ENCODE results near the gene ARSG. TPM values are rescaled to one million over a fixed set of nuclear protein-coding genes. Genes with fewer than 3 reads are reported as not detected.
"Not testable (repeated sequence)": the region's sequence is repeated elsewhere in the genome, so short reads cannot be mapped to it uniquely, and the experiment has no call there.

The ARSG gene
- total and polyA plus RNA-seq, 2 of the 8 experiments (the other 6 are each of a cell fraction or from before 2014, with no cell fraction given) = 3.3 to 4.0 TPM

DNA sequence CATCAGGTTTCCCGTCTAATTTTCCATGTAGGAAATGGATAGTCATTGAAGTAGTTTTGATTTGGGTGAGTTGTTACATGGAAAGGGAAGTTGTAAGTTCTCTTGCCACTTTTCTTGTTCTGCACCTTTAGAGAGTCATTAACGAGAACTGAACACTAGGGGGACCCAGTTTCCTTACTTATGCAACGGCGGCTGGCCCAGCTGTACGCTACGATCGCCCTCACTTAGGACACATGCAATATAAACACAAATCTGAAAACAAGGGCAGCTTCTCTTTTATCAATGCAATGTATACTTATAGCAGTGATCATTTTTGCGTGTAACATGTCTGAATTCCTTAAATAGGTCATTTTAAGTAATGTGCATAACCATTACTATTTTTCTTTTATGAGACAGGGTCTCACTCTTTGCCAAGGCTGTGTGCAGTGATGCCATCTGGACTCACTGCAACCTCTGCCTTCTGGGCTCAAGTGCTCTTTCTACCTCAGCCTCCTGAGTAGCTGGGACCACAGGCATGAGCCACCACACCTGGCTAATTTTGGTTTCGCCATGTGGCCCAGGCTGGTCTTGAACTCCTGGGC lies 28.1 kb upstream of the ARSG start:
- peak; percentile 92 for FAIRE-seq
- H2BK5ac ChIP-seq (ENCODE audit: low read depth, low read length); H3K18ac ChIP-seq (ENCODE audit: extremely low read depth, low read length); POLR2A ChIA-PET (ENCODE audit: partially characterized antibody); H3K36me3 ChIP-seq (ENCODE audit: control insufficient read depth in 2 of 4, insufficient read depth in 4 of 4, low read length in 3 of 4); H4K5ac ChIP-seq (ENCODE audit: insufficient read length, low read depth, low read length); H4K20me1 ChIP-seq (replicated peaks in 1 of 2; ENCODE audit: control insufficient read depth in 1 of 2, insufficient read depth in 2 of 2, low read length in 2 of 2); H3K79me2 ChIP-seq (ENCODE audit: control insufficient read depth in 1 of 2, insufficient read depth in 2 of 2, low read length in 2 of 2); H4K91ac ChIP-seq (replicated peaks; ENCODE audit: insufficient read length, low read length); H3K4ac ChIP-seq (replicated peaks; ENCODE audit: insufficient read length, low read depth, low read length); H2AFZ ChIP-seq (ENCODE audit: low read length); H4K8ac ChIP-seq (ENCODE audit: extremely low read depth, insufficient read depth, low read length); H3K4me3 ChIP-seq (ENCODE audit: extremely low read depth in 1 of 4, insufficient read depth in 2 of 4, low read depth in 3 of 4, low read length in 4 of 4); H2BK120ac ChIP-seq (replicated peaks; ENCODE audit: low read depth, low read length); H3K9me3 ChIP-seq (ENCODE audit: insufficient read depth in 2 of 2, low read depth in 1 of 2, low read length in 1 of 2); H3K23me2 ChIP-seq (ENCODE audit: low read depth, low read length); H3K14ac ChIP-seq (ENCODE audit: insufficient read length); H3K9ac ChIP-seq (replicated peaks in 1 of 4; ENCODE audit: extremely low read depth in 1 of 4, low read depth in 3 of 4, low read length in 3 of 4); H3K4me1 ChIP-seq (replicated peaks in 1 of 4; ENCODE audit: control insufficient read depth in 3 of 4, insufficient read depth in 4 of 4, low read length in 3 of 4); H3K27ac ChIP-seq (ENCODE audit: low read depth, low read length); H3K23ac ChIP-seq (ENCODE audit: insufficient read length); H3K79me1 ChIP-seq (ENCODE audit: low read depth, low read length); H3K27me3 ChIP-seq (replicated peaks in 1 of 4; ENCODE audit: control insufficient read depth in 3 of 4, extremely low read depth in 1 of 4, insufficient read depth in 3 of 4, low read length in 3 of 4); H3K56ac ChIP-seq (replicated peaks; ENCODE audit: insufficient read length, low read depth, low read length); H3K4me2 ChIP-seq (ENCODE audit: insufficient read depth in 1 of 2, low read depth in 2 of 2, low read length in 2 of 2); H2BK12ac ChIP-seq (ENCODE audit: low read depth, low read length); H2AK5ac ChIP-seq (ENCODE audit: low read depth, low read length): not testable (repeated sequence)
- Histone ChIP-seq H2BK20ac (ENCODE audit: low read length) (0 out of 2 replicates have a peak overlapping the region, but pooled peaks have one; percentile 32), H2BK15ac (ENCODE audit: low read length) (peak overlapping the region; percentile 98)
- CTCF ChIA-PET (ENCODE audit: partially characterized antibody) = interaction anchor here (0.8 to 9.2 kb wide), 21 partner anchors 9 to 203 kb away, joined by 3 to 98 read pairs (median 4); partner anchors contain the start of gene SLC16A6
- peak in 1 of 2 experiments; percentile 1 for DNase-seq (ENCODE audit: low read depth in 1 of 2, low spot score in 2 of 2)
- peak; percentile 64 to 69 for TF ChIP-seq RAD21 (IDR thresholded peaks at IDR 0.05 in 1 of 2, conservative IDR thresholded peaks at IDR 0.05 in 1 of 2; ENCODE audit: low read depth in 2 of 2, low read length in 2 of 2)
- TF ChIP-seq, protein P1, sequence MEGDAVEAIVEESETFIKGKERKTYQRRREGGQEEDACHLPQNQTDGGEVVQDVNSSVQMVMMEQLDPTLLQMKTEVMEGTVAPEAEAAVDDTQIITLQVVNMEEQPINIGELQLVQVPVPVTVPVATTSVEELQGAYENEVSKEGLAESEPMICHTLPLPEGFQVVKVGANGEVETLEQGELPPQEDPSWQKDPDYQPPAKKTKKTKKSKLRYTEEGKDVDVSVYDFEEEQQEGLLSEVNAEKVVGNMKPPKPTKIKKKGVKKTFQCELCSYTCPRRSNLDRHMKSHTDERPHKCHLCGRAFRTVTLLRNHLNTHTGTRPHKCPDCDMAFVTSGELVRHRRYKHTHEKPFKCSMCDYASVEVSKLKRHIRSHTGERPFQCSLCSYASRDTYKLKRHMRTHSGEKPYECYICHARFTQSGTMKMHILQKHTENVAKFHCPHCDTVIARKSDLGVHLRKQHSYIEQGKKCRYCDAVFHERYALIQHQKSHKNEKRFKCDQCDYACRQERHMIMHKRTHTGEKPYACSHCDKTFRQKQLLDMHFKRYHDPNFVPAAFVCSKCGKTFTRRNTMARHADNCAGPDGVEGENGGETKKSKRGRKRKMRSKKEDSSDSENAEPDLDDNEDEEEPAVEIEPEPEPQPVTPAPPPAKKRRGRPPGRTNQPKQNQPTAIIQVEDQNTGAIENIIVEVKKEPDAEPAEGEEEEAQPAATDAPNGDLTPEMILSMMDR (IDR thresholded peaks at IDR 0.05; ENCODE audit: control extremely low read depth in 1 of 3, insufficient read depth in 1 of 3, low read depth in 1 of 3, low read length in 3 of 3) = peak in 2 of 3 experiments; percentile 31 to 42; a peak in 2 of 4 replicates
- 22% methylated on average over 9 of the region's 9 CpGs; no CpG with 5 or more reads in 1 of the 2 experiments for WGBS, 2 experiments (ENCODE audit: extremely low coverage in 1 of 2, insufficient coverage in 1 of 2, insufficient read length in 1 of 2, insufficient replicate concordance in 2 of 2, low coverage in 1 of 2, low lambda C conversion rate in 2 of 2, missing lambda C conversion rate in 1 of 2)

Data from H1 (cell line).